Caco-2 (cell line): Measurements from ENCODE around the gene NFKBIA. TPM values are rescaled to one million over a fixed set of nuclear protein-coding genes. Genes with fewer than 3 reads are reported as not detected.

ENCODE experiments used
- BruUV-seq: library from RNA; stranded (reverse); fragments of 400-500 nt; replicated peaks from 2 replicates; lab custom pipeline; 2021; lab: Mats Ljungman, UMichigan
- CTCF ChIA-PET: fragments of 300-600 bp; sonication (Branson Sonifier 250); formaldehyde crosslinking; loops from one replicate; lab custom pipeline; 2022; ENCODE audit warnings: antibody characterized with exemption; lab: Charles Lee
- POLR2A ChIA-PET: fragments of 300-600 bp; sonication (Branson Sonifier 250); formaldehyde crosslinking; loops from one replicate; lab custom pipeline; 2022; ENCODE audit warnings: antibody characterized with exemption; lab: Charles Lee
- DNase-seq, 2 experiments: peaks; one replicate each; pipeline versions ENCODE4 v3.0.0 to v3.0.0-alpha.2; 2020 to 2022
- H3K27me3 ChIP-seq: replicated peaks from 2 replicates; pipeline ENCODE4 v1.6.0; 2011; ENCODE audit warnings: low read length; ENCODE audit not compliant: control insufficient read depth, insufficient read depth
- H3K36me3 ChIP-seq: 2 replicates; pipeline ENCODE4 v1.5.1; 2011; ENCODE audit warnings: low read length; ENCODE audit not compliant: control insufficient read depth, insufficient read depth
- H3K4me1 ChIP-seq: fragments of 250-450 bp; sonication (Bioruptor Pico); 2 replicates; pipeline ENCODE4 v1.5.1; 2020; ENCODE audit warnings: mild to moderate bottlenecking
- H3K4me3 ChIP-seq: 2 replicates; pipeline ENCODE4 v1.5.1; 2011; ENCODE audit warnings: low read depth, mild to moderate bottlenecking, control low read depth, low read length
- H3K9me3 ChIP-seq: fragments of 250-450 bp; sonication (Bioruptor Pico); 2 replicates; pipeline ENCODE4 v1.5.1; 2020; ENCODE audit warnings: mild to moderate bottlenecking, moderate library complexity
- H3K27ac Mint-ChIP-seq: one replicate; pipeline ENCODE4 v1.8.0; 2022; ENCODE audit warnings: mixed read lengths; ENCODE audit not compliant: unreplicated experiment
- H3K27me3 Mint-ChIP-seq: one replicate; pipeline ENCODE4 v1.8.0; 2022; ENCODE audit warnings: mixed read lengths; ENCODE audit not compliant: insufficient read depth, unreplicated experiment
- H3K36me3 Mint-ChIP-seq: one replicate; pipeline ENCODE4 v1.8.0; 2022; ENCODE audit warnings: mild to moderate bottlenecking, mixed read lengths; ENCODE audit not compliant: insufficient read depth, unreplicated experiment
- H3K4me1 Mint-ChIP-seq: one replicate; pipeline ENCODE4 v1.8.0; 2022; ENCODE audit warnings: low read depth, mixed read lengths; ENCODE audit not compliant: unreplicated experiment
- H3K4me3 Mint-ChIP-seq: one replicate; pipeline ENCODE4 v1.8.0; 2022; ENCODE audit warnings: mild to moderate bottlenecking, moderate library complexity, mixed read lengths; ENCODE audit not compliant: unreplicated experiment
- H3K9me3 Mint-ChIP-seq: one replicate; pipeline ENCODE4 v1.8.0; 2022; ENCODE audit warnings: mixed read lengths; ENCODE audit not compliant: unreplicated experiment
- intact Hi-C: fragments of 100-400 bp; cut with micrococcal nuclease; formaldehyde crosslinking; loops from one replicate; pipeline ENCODE4 v1.10.0; 2022; ENCODE audit not compliant: unreplicated experiment
- total RNA-seq: library from RNA; stranded (reverse); gene quantifications from 2 replicates; pipeline ENCODE4 v1.2.3, GENCODE V29; 2022
- TF ChIP-seq, protein P1 (sequence below), 2 experiments: fragments of 200-600 bp in 1 of 2; IDR thresholded peaks; 1 replicate in 1 of 2; 2 replicates in 1 of 2; pipeline versions ENCODE4 v1.5.1 to v1.8.0; 2011 to 2022; ENCODE audit warnings: antibody characterized with exemption in 1 of 2, control low read depth in 1 of 2, inconsistent platforms in 1 of 2, low read depth in 1 of 2, low read length in 1 of 2, mild to moderate bottlenecking in 1 of 2, moderate library complexity in 1 of 2; ENCODE audit not compliant: insufficient read depth in 1 of 2, severe bottlenecking in 1 of 2, unreplicated experiment in 1 of 2

The NFKBIA gene
- total RNA-seq, 1 experiment from 2014 or later = 33.4 TPM

GRCh38 chr14:35395283-35395682, 9.3 kb downstream of the NFKBIA start:
- peaks cover 14% of the 10 kb centered on the region for H3K4me1 Mint-ChIP-seq
- peaks cover 20% of the 10 kb centered on the region for H3K36me3 Mint-ChIP-seq
- Histone ChIP-seq H3K9me3 (no peaks in the 10 kb centered on the region), H3K36me3 (no peaks in the 10 kb centered on the region), H3K4me1 (peaks cover 12% of the 10 kb centered on the region), H3K27me3 (no peaks in the 10 kb centered on the region), H3K4me3 (no peak overlapping the region)
- CTCF ChIA-PET = interaction anchor here (1.0 kb wide), 1 partner anchor 8 kb away, joined by 3 read pairs; no protein-coding TSS in a partner anchor
- no peak for DNase-seq
- intact Hi-C loops = no loop called here
- POLR2A ChIA-PET = no interaction called here
- BruUV-seq = no TSS peak
- no peaks in the 10 kb centered on the region for H3K9me3 Mint-ChIP-seq
- TF ChIP-seq, protein P1, sequence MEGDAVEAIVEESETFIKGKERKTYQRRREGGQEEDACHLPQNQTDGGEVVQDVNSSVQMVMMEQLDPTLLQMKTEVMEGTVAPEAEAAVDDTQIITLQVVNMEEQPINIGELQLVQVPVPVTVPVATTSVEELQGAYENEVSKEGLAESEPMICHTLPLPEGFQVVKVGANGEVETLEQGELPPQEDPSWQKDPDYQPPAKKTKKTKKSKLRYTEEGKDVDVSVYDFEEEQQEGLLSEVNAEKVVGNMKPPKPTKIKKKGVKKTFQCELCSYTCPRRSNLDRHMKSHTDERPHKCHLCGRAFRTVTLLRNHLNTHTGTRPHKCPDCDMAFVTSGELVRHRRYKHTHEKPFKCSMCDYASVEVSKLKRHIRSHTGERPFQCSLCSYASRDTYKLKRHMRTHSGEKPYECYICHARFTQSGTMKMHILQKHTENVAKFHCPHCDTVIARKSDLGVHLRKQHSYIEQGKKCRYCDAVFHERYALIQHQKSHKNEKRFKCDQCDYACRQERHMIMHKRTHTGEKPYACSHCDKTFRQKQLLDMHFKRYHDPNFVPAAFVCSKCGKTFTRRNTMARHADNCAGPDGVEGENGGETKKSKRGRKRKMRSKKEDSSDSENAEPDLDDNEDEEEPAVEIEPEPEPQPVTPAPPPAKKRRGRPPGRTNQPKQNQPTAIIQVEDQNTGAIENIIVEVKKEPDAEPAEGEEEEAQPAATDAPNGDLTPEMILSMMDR (IDR thresholded peaks at IDR 0.05; ENCODE audit: insufficient read depth in 1 of 2, low read depth in 1 of 2, low read length in 1 of 2, severe bottlenecking in 1 of 2, unreplicated experiment in 1 of 2) = no peak
- H3K4me3 Mint-ChIP-seq = no peak overlapping the region
- H3K27ac Mint-ChIP-seq = no peak overlapping the region
- H3K27me3 Mint-ChIP-seq = no peaks in the 10 kb centered on the region

DNA sequence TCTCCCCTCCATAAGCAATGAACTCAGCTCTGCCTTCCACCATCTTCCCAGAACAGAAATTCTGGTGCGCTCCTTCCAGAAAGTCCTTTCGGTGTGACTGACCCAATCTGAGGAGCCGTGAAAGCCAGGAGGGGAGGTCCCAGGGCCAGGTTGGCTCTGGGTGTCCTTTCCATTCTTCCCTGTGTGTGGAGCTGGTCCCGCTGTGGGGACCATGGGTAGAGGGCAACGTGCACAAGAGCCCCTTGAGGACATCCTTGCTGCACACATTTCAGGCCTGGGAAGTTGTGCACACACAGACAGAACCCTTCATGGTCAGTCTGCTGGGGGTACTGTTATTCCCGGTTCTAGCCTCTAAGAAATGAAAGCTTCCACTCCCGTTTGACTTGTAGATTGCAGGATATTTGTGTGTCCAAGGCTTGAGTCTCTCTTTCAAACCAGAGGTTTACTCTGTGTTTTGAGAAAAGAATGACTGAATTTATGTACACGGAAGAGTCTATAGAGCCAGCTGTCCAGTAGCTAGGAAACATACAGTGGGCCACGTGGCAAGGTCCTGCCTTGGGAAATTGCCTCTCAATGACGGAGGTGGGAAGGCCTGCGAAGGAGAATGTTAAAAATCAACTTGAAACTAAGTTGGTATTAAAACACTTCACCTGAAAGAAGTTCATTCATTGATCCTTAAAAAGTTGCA, 10.1 kb downstream of the NFKBIA start:
- POLR2A ChIA-PET = no interaction called here
- H3K9me3 Mint-ChIP-seq = no peaks in the 10 kb centered on the region
- Histone ChIP-seq H3K36me3 (no peaks in the 10 kb centered on the region), H3K27me3 (no peaks in the 10 kb centered on the region), H3K4me1 (peaks cover 11% of the 10 kb centered on the region), H3K4me3 (no peak overlapping the region), H3K9me3 (no peaks in the 10 kb centered on the region)
- peaks cover 14% of the 10 kb centered on the region for H3K36me3 Mint-ChIP-seq
- DNase-seq = no peak
- H3K4me3 Mint-ChIP-seq = no peak overlapping the region
- TF ChIP-seq, protein P1 (IDR thresholded peaks at IDR 0.05; ENCODE audit: insufficient read depth in 1 of 2, low read depth in 1 of 2, low read length in 1 of 2, severe bottlenecking in 1 of 2, unreplicated experiment in 1 of 2) = no peak
- H3K27ac Mint-ChIP-seq = no peak overlapping the region
- H3K27me3 Mint-ChIP-seq = no peaks in the 10 kb centered on the region
- no TSS peak for BruUV-seq
- intact Hi-C loops = no loop called here
- peaks cover 14% of the 10 kb centered on the region for H3K4me1 Mint-ChIP-seq
- CTCF ChIA-PET = interaction anchor here (1.0 kb wide), 1 partner anchor 9 kb away, joined by 3 read pairs; no protein-coding TSS in a partner anchor

DNA sequence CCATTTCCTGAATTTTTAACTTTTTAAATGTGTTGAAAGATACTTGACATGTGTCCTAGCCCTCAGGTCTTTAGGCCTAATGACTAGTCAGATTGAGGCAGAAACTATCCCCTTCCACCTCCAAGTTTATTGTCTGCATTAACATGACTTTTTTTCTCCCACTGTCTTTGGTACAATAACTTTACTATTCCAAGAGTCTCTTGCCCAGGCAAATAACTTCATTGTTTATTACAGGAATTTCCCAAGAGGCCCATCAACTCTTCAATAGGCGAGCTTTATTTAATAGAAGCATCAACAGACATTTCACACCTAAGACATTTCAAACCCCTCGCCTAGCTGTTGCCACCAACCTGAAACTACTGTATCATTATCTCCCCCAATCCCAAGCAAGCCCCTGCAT, 10.7 kb downstream of the NFKBIA start:
- H3K4me3 ChIP-seq = no peak overlapping the region
- Mint-ChIP-seq H3K27ac (no peak overlapping the region), H3K4me1 (peaks cover 14% of the 10 kb centered on the region), H3K4me3 (no peak overlapping the region), H3K27me3 (no peaks in the 10 kb centered on the region), H3K9me3 (no peaks in the 10 kb centered on the region), H3K36me3 (peaks cover 7% of the 10 kb centered on the region)
- intact Hi-C loops = no loop called here
- no peaks in the 10 kb centered on the region for H3K27me3 ChIP-seq
- no peak for DNase-seq
- H3K9me3 ChIP-seq = no peaks in the 10 kb centered on the region
- ChIA-PET CTCF (no interaction called here), POLR2A (no interaction called here)
- BruUV-seq = no TSS peak
- TF ChIP-seq, protein P1 (IDR thresholded peaks at IDR 0.05; ENCODE audit: insufficient read depth in 1 of 2, low read depth in 1 of 2, low read length in 1 of 2, severe bottlenecking in 1 of 2, unreplicated experiment in 1 of 2) = no peak
- no peaks in the 10 kb centered on the region for H3K36me3 ChIP-seq
- H3K4me1 ChIP-seq = peaks cover 11% of the 10 kb centered on the region
